ENCODE data around the gene PIGU. TPM values are rescaled to one million over a fixed set of nuclear protein-coding genes. Genes with fewer than 3 reads are reported as not detected.

PIGU gene
- total RNA-seq, 1 donor from 2014 or later = 40.1 TPM

GRCh38 chr20:34582911-34583310 lies 94.0 kb downstream of the PIGU start:
- H3F3A ChIP-seq (ENCODE audit: low read depth) = no peaks in the 10 kb centered on the region
- H2AFZ ChIP-seq (replicated peaks) = no peak overlapping the region
- no peak for DNase-seq (ENCODE audit: low spot score)
- Mint-ChIP-seq H3K27me3 (ENCODE audit: insufficient read depth, low read depth) (peaks cover 2% of the 10 kb centered on the region), H3K27ac (no peak overlapping the region), H3K9me3 (no peaks in the 10 kb centered on the region), H3K4me1 (no peaks in the 10 kb centered on the region), H3K36me3 (peaks cover 10% of the 10 kb centered on the region), H3K4me3 (no peak overlapping the region)
- no peaks in the 10 kb centered on the region for H3K36me3 ChIP-seq
- H3K4me3 ChIP-seq = no peak overlapping the region
- no peaks in the 10 kb centered on the region for H3K9me3 ChIP-seq (ENCODE audit: low read depth)
- H3K4me2 ChIP-seq = no peak overlapping the region
- H3K27ac ChIP-seq = no peak overlapping the region
- H3K4me1 ChIP-seq = peaks cover 4% of the 10 kb centered on the region
- no peaks in the 10 kb centered on the region for H4K20me1 ChIP-seq (ENCODE audit: low read depth)
- H3K79me2 ChIP-seq (ENCODE audit: low read depth) = no peaks in the 10 kb centered on the region
- H3K9ac ChIP-seq = no peak overlapping the region
- no peak for TF ChIP-seq EZH2 (IDR thresholded peaks at IDR 0.05)
- no peak for TF ChIP-seq CTCF (IDR thresholded peaks at IDR 0.05)
- no peak for TF ChIP-seq EZH2phosphoT487 (IDR thresholded peaks at IDR 0.05)
- H3K27me3 ChIP-seq = no peaks in the 10 kb centered on the region

GRCh38 chr20:34582221-34582620 lies 94.7 kb downstream of the PIGU start:
- no peaks in the 10 kb centered on the region for H3K36me3 ChIP-seq
- no peak overlapping the region for H2AFZ ChIP-seq (replicated peaks)
- H3K27ac ChIP-seq = no peak overlapping the region
- H3K4me2 ChIP-seq = no peak overlapping the region
- H3K4me3 Mint-ChIP-seq = no peak overlapping the region
- peaks cover 4% of the 10 kb centered on the region for H3K4me1 ChIP-seq
- H3K27me3 Mint-ChIP-seq (ENCODE audit: insufficient read depth, low read depth) = peaks cover 2% of the 10 kb centered on the region
- no peak for DNase-seq (ENCODE audit: low spot score)
- H3K27ac Mint-ChIP-seq = no peak overlapping the region
- no peaks in the 10 kb centered on the region for H3K9me3 ChIP-seq (ENCODE audit: low read depth)
- H4K20me1 ChIP-seq (ENCODE audit: low read depth) = no peaks in the 10 kb centered on the region
- no peaks in the 10 kb centered on the region for H3F3A ChIP-seq (ENCODE audit: low read depth)
- no peaks in the 10 kb centered on the region for H3K27me3 ChIP-seq
- no peak overlapping the region for H3K9ac ChIP-seq
- H3K36me3 Mint-ChIP-seq = peaks cover 6% of the 10 kb centered on the region
- TF ChIP-seq EZH2 (IDR thresholded peaks at IDR 0.05) (no peak), EZH2phosphoT487 (IDR thresholded peaks at IDR 0.05) (no peak), CTCF (IDR thresholded peaks at IDR 0.05) (no peak)
- H3K79me2 ChIP-seq (ENCODE audit: low read depth) = no peaks in the 10 kb centered on the region
- no peak overlapping the region for H3K4me3 ChIP-seq
- H3K4me1 Mint-ChIP-seq = no peaks in the 10 kb centered on the region
- H3K9me3 Mint-ChIP-seq = no peaks in the 10 kb centered on the region

GRCh38 chr20:34581341-34582184 lies 95.3 kb downstream of the PIGU start:
- no peaks in the 10 kb centered on the region for H3F3A ChIP-seq (ENCODE audit: low read depth)
- Mint-ChIP-seq H3K4me3 (no peak overlapping the region), H3K4me1 (no peaks in the 10 kb centered on the region), H3K27me3 (ENCODE audit: insufficient read depth, low read depth) (peaks cover 2% of the 10 kb centered on the region), H3K27ac (no peak overlapping the region), H3K36me3 (peaks cover 6% of the 10 kb centered on the region), H3K9me3 (no peaks in the 10 kb centered on the region)
- H3K4me2 ChIP-seq = no peak overlapping the region
- DNase-seq (ENCODE audit: low spot score) = peak; percentile 35
- TF ChIP-seq CTCF (IDR thresholded peaks at IDR 0.05) (no peak), EZH2 (IDR thresholded peaks at IDR 0.05) (no peak), EZH2phosphoT487 (IDR thresholded peaks at IDR 0.05) (no peak)
- H3K4me3 ChIP-seq = no peak overlapping the region
- H4K20me1 ChIP-seq (ENCODE audit: low read depth) = no peaks in the 10 kb centered on the region
- no peaks in the 10 kb centered on the region for H3K36me3 ChIP-seq
- H3K9ac ChIP-seq = no peak overlapping the region
- no peaks in the 10 kb centered on the region for H3K27me3 ChIP-seq
- no peaks in the 10 kb centered on the region for H3K9me3 ChIP-seq (ENCODE audit: low read depth)
- H3K27ac ChIP-seq = no peak overlapping the region
- peaks cover 4% of the 10 kb centered on the region for H3K4me1 ChIP-seq
- no peaks in the 10 kb centered on the region for H3K79me2 ChIP-seq (ENCODE audit: low read depth)
- no peak overlapping the region for H2AFZ ChIP-seq (replicated peaks)
